SK-N-SH treated with all-trans-retinoic acid at 6 μM for 48 hours (cell line): Measurements from ENCODE around the gene CTTNBP2.

Experiments used
- ATAC-seq: fragments of 200-7000 bp; cut with Tn5 transposase; 3 replicates; pipeline ENCODE4 v1.9.1; 2020; ENCODE audit warnings: mild to moderate bottlenecking, moderate library complexity
- BACH2 ChIP-seq: fragments of 250-450 bp; sonication (Bioruptor Pico); IDR thresholded peaks from 2 replicates; pipeline ENCODE4 v1.9.0; 2021; ENCODE audit warnings: mild to moderate bottlenecking, borderline replicate concordance
- ESRRG ChIP-seq: fragments of 250-450 bp; sonication (Bioruptor Pico); IDR thresholded peaks from 2 replicates; pipeline ENCODE4 v1.6.1; 2021; ENCODE audit warnings: mild to moderate bottlenecking
- GLIS3 ChIP-seq: fragments of 250-450 bp; sonication (Bioruptor Pico); IDR thresholded peaks from 2 replicates; pipeline ENCODE4 v1.5.0; 2020; ENCODE audit warnings: mild to moderate bottlenecking, moderate library complexity
- ISL1 ChIP-seq: fragments of 250-450 bp; sonication (Bioruptor Pico); IDR thresholded peaks from 2 replicates; pipeline ENCODE4 v2.1.2; 2022; ENCODE audit warnings: mild to moderate bottlenecking, moderate library complexity
- OSR1 ChIP-seq: fragments of 250-450 bp; sonication (Bioruptor Pico); IDR thresholded peaks from 2 replicates; pipeline ENCODE4 v1.8.0; 2022; ENCODE audit warnings: moderate library complexity, mild to moderate bottlenecking, inconsistent platforms
- PATZ1 ChIP-seq: fragments of 250-450 bp; sonication (Bioruptor Pico); IDR thresholded peaks from 2 replicates; pipeline ENCODE4 v1.8.0; 2020; ENCODE audit warnings: mild to moderate bottlenecking, moderate library complexity, borderline replicate concordance
- PPARA ChIP-seq: fragments of 250-450 bp; sonication (Bioruptor Pico); IDR thresholded peaks from 2 replicates; pipeline ENCODE4 v1.5.0; 2020; ENCODE audit warnings: mild to moderate bottlenecking, borderline replicate concordance
- RARB ChIP-seq: fragments of 250-450 bp; sonication (Bioruptor Pico); IDR thresholded peaks from 2 replicates; pipeline ENCODE4 v1.8.0; 2021; ENCODE audit warnings: mild to moderate bottlenecking, moderate library complexity
- TCF4 ChIP-seq: fragments of 250-450 bp; sonication (Bioruptor Pico); IDR thresholded peaks from 2 replicates; pipeline ENCODE4 v1.8.0; 2021; ENCODE audit warnings: mild to moderate bottlenecking, moderate library complexity, borderline replicate concordance
- TOX ChIP-seq: fragments of 250-450 bp; sonication (Bioruptor Pico); IDR thresholded peaks from 2 replicates; pipeline ENCODE4 v1.8.0; 2021; ENCODE audit warnings: mild to moderate bottlenecking, moderate library complexity, borderline replicate concordance
- ZC3H10 ChIP-seq: fragments of 250-450 bp; sonication (Bioruptor Pico); IDR thresholded peaks from 2 replicates; pipeline ENCODE4 v1.5.1; 2021; ENCODE audit warnings: mild to moderate bottlenecking, moderate library complexity
- ZFP3 ChIP-seq: fragments of 250-450 bp; sonication (Bioruptor Pico); IDR thresholded peaks from 2 replicates; pipeline ENCODE4 v1.5.0; 2020; ENCODE audit warnings: mild to moderate bottlenecking, moderate library complexity
- ZFP30 ChIP-seq: fragments of 450-650 bp; formaldehyde crosslinking; IDR thresholded peaks from 2 replicates; pipeline ENCODE4 v1.5.0; 2022; ENCODE audit warnings: mild to moderate bottlenecking, moderate library complexity
- ZNF70 ChIP-seq: fragments of 450-650 bp; formaldehyde crosslinking; IDR thresholded peaks from 2 replicates; pipeline ENCODE4 v1.5.0; 2020; ENCODE audit warnings: mild to moderate bottlenecking, moderate library complexity
- ZNF8 ChIP-seq: fragments of 450-650 bp; formaldehyde crosslinking; IDR thresholded peaks from 2 replicates; pipeline ENCODE4 v1.5.0; 2020; ENCODE audit warnings: mild to moderate bottlenecking, moderate library complexity
- TF ChIP-seq, protein P1 (sequence below): fragments of 250-450 bp; sonication (Bioruptor Pico); IDR thresholded peaks from 2 replicates; pipeline ENCODE4 v1.8.0; 2021; ENCODE audit warnings: low read depth, mild to moderate bottlenecking, moderate library complexity, borderline replicate concordance
- TF ChIP-seq, protein P2 (sequence below): fragments of 250-450 bp; sonication (Bioruptor Pico); IDR thresholded peaks from 2 replicates; pipeline ENCODE4 v1.5.1; 2021; ENCODE audit warnings: mild to moderate bottlenecking, moderate library complexity
- TF ChIP-seq, protein P3 (sequence below): fragments of 250-450 bp; sonication (Bioruptor Pico); IDR thresholded peaks from 2 replicates; pipeline ENCODE4 v1.5.0; 2020; ENCODE audit warnings: mild to moderate bottlenecking, moderate library complexity

The CTTNBP2 gene

DNA sequence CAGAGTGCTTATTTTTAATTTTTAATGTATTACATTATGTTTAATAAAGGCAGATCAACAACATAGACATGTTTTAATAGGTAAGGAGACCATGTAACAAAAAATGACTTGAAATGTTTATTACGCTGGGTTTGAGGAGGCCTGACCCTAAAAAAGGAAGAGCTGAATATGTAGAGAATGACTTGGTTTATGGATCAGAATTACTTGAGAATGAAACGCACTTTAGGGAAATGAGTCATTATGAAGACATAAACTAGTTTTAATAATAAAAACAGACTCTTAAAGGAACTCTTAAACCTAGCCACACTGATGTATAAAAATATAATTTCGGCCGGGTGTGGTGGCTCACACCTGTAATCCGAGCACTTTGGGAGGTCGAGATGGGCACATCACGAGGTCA is 56.5 kb downstream of the CTTNBP2 start:
- ATAC-seq, result no peak
- TF ChIP-seq OSR1 (no peak), PATZ1 (CRISPR knock-in tag) (no peak), ZFP30 (CRISPR knock-in tag) (no peak), ZNF8 (CRISPR knock-in tag) (no peak), RARB (no peak), ZFP3 (CRISPR knock-in tag) (no peak), TCF4 (CRISPR knock-in tag) (no peak), BACH2 (CRISPR knock-in tag) (no peak), ESRRG (no peak), ISL1 (no peak), GLIS3 (no peak), PPARA (no peak)
- TF ChIP-seq, protein P1, sequence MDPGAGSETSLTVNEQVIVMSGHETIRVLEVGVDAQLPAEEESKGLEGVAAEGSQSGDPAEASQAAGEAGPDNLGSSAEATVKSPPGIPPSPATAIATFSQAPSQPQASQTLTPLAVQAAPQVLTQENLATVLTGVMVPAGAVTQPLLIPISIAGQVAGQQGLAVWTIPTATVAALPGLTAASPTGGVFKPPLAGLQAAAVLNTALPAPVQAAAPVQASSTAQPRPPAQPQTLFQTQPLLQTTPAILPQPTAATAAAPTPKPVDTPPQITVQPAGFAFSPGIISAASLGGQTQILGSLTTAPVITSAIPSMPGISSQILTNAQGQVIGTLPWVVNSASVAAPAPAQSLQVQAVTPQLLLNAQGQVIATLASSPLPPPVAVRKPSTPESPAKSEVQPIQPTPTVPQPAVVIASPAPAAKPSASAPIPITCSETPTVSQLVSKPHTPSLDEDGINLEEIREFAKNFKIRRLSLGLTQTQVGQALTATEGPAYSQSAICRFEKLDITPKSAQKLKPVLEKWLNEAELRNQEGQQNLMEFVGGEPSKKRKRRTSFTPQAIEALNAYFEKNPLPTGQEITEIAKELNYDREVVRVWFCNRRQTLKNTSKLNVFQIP (CRISPR knock-in tag), result no peak
- TF ChIP-seq, protein P2, sequence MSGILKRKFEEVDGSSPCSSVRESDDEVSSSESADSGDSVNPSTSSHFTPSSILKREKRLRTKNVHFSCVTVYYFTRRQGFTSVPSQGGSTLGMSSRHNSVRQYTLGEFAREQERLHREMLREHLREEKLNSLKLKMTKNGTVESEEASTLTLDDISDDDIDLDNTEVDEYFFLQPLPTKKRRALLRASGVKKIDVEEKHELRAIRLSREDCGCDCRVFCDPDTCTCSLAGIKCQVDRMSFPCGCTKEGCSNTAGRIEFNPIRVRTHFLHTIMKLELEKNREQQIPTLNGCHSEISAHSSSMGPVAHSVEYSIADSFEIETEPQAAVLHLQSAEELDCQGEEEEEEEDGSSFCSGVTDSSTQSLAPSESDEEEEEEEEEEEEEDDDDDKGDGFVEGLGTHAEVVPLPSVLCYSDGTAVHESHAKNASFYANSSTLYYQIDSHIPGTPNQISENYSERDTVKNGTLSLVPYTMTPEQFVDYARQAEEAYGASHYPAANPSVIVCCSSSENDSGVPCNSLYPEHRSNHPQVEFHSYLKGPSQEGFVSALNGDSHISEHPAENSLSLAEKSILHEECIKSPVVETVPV (CRISPR knock-in tag), result no peak

GRCh38 chr7:117811696-117812095 is 61.5 kb downstream of the CTTNBP2 start:
- no peak for ATAC-seq
- TF ChIP-seq, protein P3, sequence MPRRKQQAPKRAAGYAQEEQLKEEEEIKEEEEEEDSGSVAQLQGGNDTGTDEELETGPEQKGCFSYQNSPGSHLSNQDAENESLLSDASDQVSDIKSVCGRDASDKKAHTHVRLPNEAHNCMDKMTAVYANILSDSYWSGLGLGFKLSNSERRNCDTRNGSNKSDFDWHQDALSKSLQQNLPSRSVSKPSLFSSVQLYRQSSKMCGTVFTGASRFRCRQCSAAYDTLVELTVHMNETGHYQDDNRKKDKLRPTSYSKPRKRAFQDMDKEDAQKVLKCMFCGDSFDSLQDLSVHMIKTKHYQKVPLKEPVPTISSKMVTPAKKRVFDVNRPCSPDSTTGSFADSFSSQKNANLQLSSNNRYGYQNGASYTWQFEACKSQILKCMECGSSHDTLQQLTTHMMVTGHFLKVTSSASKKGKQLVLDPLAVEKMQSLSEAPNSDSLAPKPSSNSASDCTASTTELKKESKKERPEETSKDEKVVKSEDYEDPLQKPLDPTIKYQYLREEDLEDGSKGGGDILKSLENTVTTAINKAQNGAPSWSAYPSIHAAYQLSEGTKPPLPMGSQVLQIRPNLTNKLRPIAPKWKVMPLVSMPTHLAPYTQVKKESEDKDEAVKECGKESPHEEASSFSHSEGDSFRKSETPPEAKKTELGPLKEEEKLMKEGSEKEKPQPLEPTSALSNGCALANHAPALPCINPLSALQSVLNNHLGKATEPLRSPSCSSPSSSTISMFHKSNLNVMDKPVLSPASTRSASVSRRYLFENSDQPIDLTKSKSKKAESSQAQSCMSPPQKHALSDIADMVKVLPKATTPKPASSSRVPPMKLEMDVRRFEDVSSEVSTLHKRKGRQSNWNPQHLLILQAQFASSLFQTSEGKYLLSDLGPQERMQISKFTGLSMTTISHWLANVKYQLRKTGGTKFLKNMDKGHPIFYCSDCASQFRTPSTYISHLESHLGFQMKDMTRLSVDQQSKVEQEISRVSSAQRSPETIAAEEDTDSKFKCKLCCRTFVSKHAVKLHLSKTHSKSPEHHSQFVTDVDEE, result no peak
- TF ChIP-seq ZNF8 (CRISPR knock-in tag) (no peak), TOX (no peak)

GRCh38 chr7:117810642-117811512 is 62.4 kb downstream of the CTTNBP2 start:
- TF ChIP-seq ZC3H10 (CRISPR knock-in tag), result no peak
- ATAC-seq, result no peak

DNA sequence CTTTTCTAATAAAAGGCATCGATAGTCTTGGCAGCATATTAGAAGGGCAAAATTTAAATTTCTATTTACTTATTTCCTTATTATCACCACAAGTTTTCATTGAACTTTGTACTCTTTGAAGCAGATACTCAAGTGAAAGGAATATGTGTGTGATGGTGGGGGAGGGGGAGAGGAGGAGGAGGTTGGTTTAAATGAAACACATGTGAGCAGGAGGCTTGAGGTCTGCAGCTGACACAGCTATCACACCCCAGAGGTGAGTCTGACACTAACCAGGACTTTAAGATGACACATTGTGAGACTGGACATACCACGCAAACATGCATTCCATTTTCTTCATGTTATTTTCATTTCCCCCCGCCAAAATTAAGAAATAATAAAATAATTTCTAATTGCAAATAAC is 63.3 kb downstream of the CTTNBP2 start:
- ATAC-seq, result no peak

GRCh38 chr7:117808910-117809705 is 64.1 kb downstream of the CTTNBP2 start:
- TF ChIP-seq ZNF70, result no peak
- no peak for TF ChIP-seq PATZ1 (CRISPR knock-in tag)
- TF ChIP-seq ZC3H10 (CRISPR knock-in tag), result no peak
- no peak for ATAC-seq

More for the DNA sequence above, 63.3 kb downstream of the CTTNBP2 start:
- no peak for TF ChIP-seq RARB
- TF ChIP-seq ZFP30 (CRISPR knock-in tag), result no peak
